Measurements from ENCODE around the gene MTERF2. TPM values are rescaled to one million over a fixed set of nuclear protein-coding genes. Genes with fewer than 3 reads are reported as not detected.

The MTERF2 gene
- total and polyA plus RNA-seq, 10 of the 15 experiments (the other 5 are each of a cell fraction or from before 2014, with no cell fraction given), result 2.1 to 9.8 (median 6.7) TPM

DNA sequence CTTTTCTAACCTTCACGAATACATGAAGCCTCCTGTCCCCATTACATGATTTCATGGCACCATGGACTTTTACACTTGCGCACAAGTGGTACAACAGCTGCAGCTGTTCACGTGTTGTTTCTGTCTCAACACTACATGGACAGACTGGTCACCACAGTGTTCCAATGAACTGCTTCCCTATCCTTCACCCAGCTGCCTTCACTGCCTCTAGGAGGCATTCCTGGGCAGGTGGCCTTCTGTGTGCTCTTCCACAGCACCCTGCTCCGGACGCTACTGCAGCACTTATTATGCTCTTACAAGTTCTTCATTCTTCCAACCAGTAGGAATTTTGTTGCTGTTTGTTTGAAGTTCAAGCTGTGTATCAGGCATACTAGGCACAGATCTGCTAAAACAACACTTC, 1.5 kb downstream of the MTERF2 start:
- H3K36me3 ChIP-seq (ENCODE audit: control insufficient read depth in 2 of 2, insufficient read depth in 2 of 2, low read length in 1 of 2), result no peaks in the 10 kb centered on the region
- FAIRE-seq (no peak), DNase-seq (ENCODE audit: low read depth, low spot score) (no peak), ATAC-seq (no peak)
- TF ChIP-seq MTA3 (IDR thresholded peaks at IDR 0.05; ENCODE audit: borderline replicate concordance, low read length) (no peak), IKZF1 (conservative IDR thresholded peaks at IDR 0.05) (no peak), RAD51 (IDR thresholded peaks at IDR 0.05) (no peak), ATF7 (IDR thresholded peaks at IDR 0.05; ENCODE audit: low read depth) (no peak), JUND (IDR thresholded peaks at IDR 0.05; ENCODE audit: low read depth, low read length) (no peak), TCF7 (IDR thresholded peaks at IDR 0.05; ENCODE audit: borderline replicate concordance) (no peak), RAD21 (IDR thresholded peaks at IDR 0.05; ENCODE audit: insufficient read depth, low read depth, low read length) (no peak), KLF5 (IDR thresholded peaks at IDR 0.05; ENCODE audit: partially characterized antibody) (no peak), SRF (IDR thresholded peaks at IDR 0.05; ENCODE audit: low read depth in 2 of 2, low read length in 2 of 2) (no peak), TARDBP (IDR thresholded peaks at IDR 0.05; ENCODE audit: borderline replicate concordance) (no peak), PAX5 (IDR thresholded peaks at IDR 0.05; ENCODE audit: borderline replicate concordance, low read depth, low read length) (no peak)
- TF ChIP-seq, protein P1, sequence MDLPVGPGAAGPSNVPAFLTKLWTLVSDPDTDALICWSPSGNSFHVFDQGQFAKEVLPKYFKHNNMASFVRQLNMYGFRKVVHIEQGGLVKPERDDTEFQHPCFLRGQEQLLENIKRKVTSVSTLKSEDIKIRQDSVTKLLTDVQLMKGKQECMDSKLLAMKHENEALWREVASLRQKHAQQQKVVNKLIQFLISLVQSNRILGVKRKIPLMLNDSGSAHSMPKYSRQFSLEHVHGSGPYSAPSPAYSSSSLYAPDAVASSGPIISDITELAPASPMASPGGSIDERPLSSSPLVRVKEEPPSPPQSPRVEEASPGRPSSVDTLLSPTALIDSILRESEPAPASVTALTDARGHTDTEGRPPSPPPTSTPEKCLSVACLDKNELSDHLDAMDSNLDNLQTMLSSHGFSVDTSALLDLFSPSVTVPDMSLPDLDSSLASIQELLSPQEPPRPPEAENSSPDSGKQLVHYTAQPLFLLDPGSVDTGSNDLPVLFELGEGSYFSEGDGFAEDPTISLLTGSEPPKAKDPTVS (IDR thresholded peaks at IDR 0.05; ENCODE audit: low read depth, low read length), result no peak
- TF ChIP-seq, protein P2, sequence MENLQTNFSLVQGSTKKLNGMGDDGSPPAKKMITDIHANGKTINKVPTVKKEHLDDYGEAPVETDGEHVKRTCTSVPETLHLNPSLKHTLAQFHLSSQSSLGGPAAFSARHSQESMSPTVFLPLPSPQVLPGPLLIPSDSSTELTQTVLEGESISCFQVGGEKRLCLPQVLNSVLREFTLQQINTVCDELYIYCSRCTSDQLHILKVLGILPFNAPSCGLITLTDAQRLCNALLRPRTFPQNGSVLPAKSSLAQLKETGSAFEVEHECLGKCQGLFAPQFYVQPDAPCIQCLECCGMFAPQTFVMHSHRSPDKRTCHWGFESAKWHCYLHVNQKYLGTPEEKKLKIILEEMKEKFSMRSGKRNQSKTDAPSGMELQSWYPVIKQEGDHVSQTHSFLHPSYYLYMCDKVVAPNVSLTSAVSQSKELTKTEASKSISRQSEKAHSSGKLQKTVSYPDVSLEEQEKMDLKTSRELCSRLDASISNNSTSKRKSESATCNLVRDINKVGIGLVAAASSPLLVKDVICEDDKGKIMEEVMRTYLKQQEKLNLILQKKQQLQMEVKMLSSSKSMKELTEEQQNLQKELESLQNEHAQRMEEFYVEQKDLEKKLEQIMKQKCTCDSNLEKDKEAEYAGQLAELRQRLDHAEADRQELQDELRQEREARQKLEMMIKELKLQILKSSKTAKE (IDR thresholded peaks at IDR 0.05; ENCODE audit: low read depth, poor library complexity, severe bottlenecking), result no peak
- TF ChIP-seq, protein P3, sequence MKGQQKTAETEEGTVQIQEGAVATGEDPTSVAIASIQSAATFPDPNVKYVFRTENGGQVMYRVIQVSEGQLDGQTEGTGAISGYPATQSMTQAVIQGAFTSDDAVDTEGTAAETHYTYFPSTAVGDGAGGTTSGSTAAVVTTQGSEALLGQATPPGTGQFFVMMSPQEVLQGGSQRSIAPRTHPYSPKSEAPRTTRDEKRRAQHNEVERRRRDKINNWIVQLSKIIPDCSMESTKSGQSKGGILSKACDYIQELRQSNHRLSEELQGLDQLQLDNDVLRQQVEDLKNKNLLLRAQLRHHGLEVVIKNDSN (IDR thresholded peaks at IDR 0.05; ENCODE audit: borderline replicate concordance, extremely low read length, insufficient read depth, low read depth, low read length), result no peak
- TF ChIP-seq, protein P4, sequence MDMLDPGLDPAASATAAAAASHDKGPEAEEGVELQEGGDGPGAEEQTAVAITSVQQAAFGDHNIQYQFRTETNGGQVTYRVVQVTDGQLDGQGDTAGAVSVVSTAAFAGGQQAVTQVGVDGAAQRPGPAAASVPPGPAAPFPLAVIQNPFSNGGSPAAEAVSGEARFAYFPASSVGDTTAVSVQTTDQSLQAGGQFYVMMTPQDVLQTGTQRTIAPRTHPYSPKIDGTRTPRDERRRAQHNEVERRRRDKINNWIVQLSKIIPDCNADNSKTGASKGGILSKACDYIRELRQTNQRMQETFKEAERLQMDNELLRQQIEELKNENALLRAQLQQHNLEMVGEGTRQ (IDR thresholded peaks at IDR 0.05; ENCODE audit: borderline replicate concordance, low read depth, low read length), result no peak
- CTCF ChIA-PET, result no interaction called here
- no peak overlapping the region; the same call in 1 of the 2 replicates for H3K4me3 ChIP-seq
- SMC1A ChIA-PET (ENCODE audit: uncharacterized antibody, unreplicated experiment), result interaction anchor here (1.7 kb wide), 1 partner anchor 9 kb away, joined by 3 read pairs; no protein-coding TSS in a partner anchor
- in situ Hi-C loops (cut with MboI), result no loop called here
- 98% methylated on average over 5 of the region's 5 CpGs for WGBS (ENCODE audit: insufficient coverage, insufficient replicate concordance, low lambda C conversion rate, missing lambda C conversion rate)
- 0 out of 2 replicates have a peak, but pooled peaks cover 5% of the 10 kb centered on the region for H3K4me1 ChIP-seq (ENCODE audit: control insufficient read depth, insufficient read depth, low read length)
- H3K4me2 ChIP-seq (ENCODE audit: control insufficient read depth, insufficient read depth), result peak overlapping the region; percentile 79; the same call in 1 of the 2 replicates
- H3K9me3 ChIP-seq (replicated peaks; ENCODE audit: control insufficient read depth, insufficient read depth, low read length), result no peaks in the 10 kb centered on the region
- H3K27ac ChIP-seq (ENCODE audit: control insufficient read depth, insufficient read depth), result no peak overlapping the region
- no peak overlapping the region for H3K9ac ChIP-seq (ENCODE audit: control insufficient read depth, insufficient read depth, low read length)
- BruUV-seq (replicated peaks), result no TSS peak
- H4K20me1 ChIP-seq (ENCODE audit: control insufficient read depth, insufficient read depth), result no peaks in the 10 kb centered on the region
- peaks cover 4% of the 10 kb centered on the region for H3K79me2 ChIP-seq (ENCODE audit: control insufficient read depth, insufficient read depth, low read length)
- no peaks in the 10 kb centered on the region for H3K27me3 ChIP-seq (replicated peaks in 1 of 2; ENCODE audit: control insufficient read depth in 2 of 2, insufficient read depth in 2 of 2, low read length in 1 of 2)
- intact Hi-C loops (cut with micrococcal nuclease; ENCODE audit: unreplicated experiment), result no loop called here
- RAD21 ChIA-PET (ENCODE audit: unreplicated experiment), result no interaction called here
- POLR2A ChIA-PET, result interaction anchor here (0.7 kb wide), 1 partner anchor 29 kb away, joined by 3 read pairs; no protein-coding TSS in a partner anchor
- no peak overlapping the region for H2AFZ ChIP-seq (ENCODE audit: control insufficient read depth, low read depth, low read length)

Data from GM12878 (cell line).